ENCODE measurements around the gene DIO1. TPM values are rescaled to one million over a fixed set of nuclear protein-coding genes. Genes with fewer than 3 reads are reported as not detected.

DIO1 gene
- total RNA-seq, 1 donor from 2014 or later = not detected

DNA sequence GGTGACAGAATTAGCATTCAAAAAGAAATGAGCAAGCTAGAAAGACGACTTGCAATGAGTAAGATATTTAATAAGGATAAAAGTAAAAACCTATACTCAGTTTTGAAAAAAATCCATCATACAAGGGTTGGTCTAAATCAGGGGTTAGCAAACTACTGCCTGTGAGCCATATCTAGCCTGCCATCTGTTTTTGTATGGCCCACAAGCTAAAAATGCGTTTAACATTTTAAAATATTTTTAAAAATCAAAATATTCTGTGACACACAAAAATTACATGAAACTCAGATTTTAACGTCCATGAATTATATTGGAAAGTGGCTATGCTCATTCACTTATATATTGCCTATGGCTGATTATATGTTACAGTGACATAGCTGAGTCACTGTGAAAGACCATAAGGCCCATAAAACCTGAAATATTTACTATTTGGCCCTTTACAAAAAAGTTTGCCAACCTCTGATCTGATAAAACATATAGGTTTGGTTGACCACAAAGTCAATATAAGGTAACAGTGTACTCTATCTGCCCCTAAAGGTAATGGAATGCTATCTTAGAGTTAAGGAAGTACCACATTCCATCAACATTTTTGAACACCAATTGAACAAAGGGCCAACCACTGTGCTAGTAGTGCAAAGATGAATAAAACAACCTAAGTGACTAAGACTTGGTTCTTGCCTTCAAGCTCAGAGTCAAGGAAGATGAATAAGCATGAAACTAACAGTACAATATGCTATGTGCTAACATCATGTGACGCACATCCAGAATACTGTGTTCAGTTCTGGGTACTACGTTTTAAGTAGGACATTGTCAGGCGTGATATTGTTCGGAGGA lies 48.4 kb downstream of the DIO1 start:
- no peak for DNase-seq (ENCODE audit: low read depth)

DNA sequence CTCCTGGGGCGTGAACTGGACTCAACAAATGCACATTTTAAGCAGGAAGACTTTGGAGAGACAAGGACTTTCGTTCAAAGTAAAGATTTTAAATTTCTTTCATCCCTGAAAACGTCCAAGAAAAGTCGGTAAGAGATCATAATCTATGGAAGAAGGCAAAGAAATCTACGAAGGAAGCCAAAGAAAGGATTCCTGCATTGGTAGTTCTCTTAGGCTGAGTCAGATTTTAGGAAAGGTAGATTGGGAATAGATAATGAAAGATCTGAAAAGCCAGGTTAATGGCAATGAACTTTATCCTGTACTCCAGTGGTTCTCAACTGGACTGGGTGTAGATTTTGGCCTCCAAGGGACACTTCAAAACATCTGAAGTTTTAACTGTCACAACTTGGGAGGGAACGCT lies 49.1 kb downstream of the DIO1 start:
- DNase-seq (ENCODE audit: low read depth) = no peak

DNA sequence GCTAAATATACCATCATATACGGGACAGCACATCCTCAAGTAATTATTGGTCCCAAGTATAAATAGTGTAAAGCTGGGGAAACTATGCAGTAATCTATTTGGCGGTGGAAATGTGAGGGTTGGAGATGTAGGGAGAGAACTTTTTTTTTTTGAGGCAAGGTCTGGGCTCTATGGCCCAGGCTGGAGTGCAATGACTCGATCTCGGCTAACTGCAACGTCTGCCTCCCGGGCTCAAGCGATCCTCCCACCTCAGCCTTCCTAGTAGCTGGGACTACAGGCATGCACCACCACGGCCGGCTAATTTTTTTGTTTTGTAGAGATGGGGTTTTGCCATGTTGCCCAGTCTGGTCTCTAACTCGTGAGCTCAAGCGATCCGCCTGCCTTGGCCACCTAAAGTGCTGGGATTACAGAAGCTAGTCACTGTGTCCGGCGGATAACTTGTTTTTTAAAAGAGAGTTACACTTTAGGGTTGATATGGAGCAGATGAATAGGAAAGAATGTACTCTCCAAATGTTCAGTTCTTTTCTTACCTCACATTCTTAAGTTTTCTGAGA lies 49.6 kb downstream of the DIO1 start:
- DNase-seq (ENCODE audit: low read depth) = no peak

DNA sequence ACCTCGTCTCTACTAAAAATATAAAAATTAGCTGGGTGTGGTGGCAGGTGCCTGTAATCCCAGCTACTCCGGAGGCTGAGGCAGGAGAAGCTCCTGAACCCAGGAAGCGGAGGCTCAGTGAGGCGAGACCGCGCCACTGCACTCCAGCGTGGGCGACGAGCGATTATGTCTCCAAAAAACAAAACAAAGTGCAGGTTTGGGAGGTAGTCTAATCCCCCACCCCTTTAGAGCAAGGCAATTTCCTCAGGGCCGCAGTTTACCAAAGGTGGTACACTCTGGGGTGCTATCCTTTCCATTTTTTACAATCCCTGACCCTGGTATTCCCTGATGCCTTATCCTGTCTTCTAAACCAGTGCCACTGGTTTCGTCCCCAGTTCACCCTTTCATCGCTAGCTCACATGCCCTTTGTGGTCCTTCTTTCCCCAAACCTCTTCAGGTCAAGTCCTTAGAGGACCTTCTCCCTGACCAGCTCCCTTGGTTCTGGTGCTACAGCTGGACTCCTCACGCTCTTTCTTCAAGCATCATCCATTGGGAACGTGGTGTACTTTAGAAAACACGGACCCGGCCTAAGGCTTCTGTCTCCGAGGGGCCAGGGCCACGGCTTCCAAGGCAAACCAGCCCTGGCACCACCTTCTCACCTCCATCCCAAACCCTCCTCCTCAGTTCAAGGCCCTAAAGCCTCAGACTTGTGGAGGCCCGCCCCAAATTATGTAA lies 50.6 kb downstream of the DIO1 start:
- no peak for DNase-seq (ENCODE audit: low read depth)

DNA sequence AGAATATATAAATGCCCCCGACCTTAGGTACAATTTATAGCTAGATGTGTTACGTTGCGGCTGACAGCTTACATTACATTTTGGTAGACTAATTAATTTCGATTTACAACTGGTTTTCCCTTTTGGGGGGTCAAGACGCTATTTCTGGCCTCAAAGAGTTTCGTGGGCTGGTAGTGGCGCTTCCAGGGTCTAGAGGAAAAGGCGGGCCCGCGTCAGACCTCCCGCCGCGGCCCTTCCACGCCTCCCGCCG lies 51.1 kb downstream of the DIO1 start:
- no peak for DNase-seq (ENCODE audit: low read depth)

DNA sequence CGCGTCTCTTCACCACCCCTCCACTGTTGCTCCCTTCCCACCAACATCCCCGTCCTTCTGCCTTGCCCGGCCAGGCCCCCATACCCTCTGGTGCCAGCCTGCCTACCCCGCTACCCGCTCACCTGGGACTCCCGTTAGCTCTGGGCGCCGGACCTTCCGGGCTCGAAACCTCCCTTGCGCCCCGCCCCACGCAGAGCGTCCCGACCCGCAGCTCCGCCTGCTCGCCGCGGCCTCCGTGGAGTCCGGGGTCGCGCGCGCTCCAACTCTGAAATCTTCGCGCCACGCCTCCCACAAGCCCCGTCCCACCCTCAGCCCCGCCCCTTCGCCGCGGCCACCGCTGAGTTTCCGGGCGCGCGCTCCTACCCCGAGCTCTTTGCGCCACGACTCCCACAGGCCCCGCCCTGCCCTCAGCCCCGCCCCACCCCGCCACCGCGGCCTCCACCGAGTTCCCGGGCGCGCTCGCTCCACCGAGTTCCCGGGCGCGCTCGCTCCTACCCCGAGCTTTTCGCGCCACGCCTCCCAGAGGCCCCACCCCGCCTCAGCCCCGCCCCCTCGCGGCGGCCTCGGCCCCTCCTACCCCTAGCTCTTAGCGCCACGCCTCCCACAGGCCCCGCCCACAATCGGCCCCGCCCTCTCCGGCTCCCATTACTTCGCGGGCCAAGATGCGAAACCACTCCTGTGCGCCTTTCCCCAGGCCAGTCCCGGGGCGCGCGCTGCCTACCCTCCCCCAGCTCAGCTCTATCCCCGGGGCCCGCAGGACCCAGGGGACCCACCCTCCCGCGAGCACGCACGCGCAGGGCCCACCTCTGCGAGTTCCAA lies 51.7 kb downstream of the DIO1 start, which contains the start of gene IFT25:
Gene IFT25, minus strand, starts transcription at position 267 of the 819 bp plus-strand sequence. CDS start 5,617 bp downstream, outside the sequence.
- peak; percentile 67 for DNase-seq (ENCODE audit: low read depth)

DNA sequence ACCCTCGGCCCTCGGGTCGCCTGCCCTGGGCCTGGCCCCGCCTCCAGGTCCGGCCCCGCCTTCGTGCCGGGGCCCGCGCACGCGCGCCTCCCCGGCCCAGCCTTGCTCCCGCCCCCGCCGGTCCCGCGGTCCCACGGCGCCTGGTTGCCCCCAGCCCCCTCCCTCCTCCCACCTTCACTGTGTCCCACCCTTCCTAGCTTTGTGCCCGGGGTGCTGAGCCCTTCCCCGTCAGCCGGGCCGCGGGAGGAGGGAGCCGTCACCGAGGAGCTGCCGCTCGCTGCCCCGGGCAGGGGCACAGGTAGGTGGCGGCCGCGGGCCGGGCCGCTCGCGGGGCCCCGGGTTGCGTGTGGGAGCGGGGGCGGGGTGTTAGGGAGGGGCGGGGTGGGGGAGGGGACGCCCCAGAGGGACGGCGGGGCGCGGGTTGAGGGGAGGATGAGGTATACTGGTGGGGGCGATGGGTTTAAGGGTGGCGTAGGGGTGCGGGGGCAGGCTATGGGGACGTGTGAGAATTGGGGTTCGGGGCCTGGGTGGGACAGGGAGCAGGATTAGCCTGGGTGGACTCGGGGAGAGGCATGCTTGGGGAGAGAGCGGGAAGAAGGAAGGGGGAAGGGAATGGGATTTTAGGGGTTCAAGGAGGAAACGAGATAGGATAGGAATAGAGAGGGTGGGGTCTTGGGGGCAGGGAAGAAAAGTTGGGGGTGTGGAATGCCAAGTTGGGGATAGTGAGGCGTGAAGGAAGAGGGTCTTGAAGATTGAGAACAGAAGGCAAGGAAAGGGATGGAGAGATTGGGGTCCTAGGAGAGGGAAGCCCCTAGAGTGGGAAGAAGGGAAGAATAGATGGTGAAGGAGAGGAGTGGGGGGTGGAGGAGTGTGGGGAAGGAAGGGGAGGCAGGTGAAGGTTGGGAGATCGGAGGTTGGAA lies 52.5 kb downstream of the DIO1 start, which contains the start of gene LRRC42:
Gene LRRC42, plus strand, starts transcription at position 99 of the 920 bp plus-strand sequence. CDS start 5,650 bp downstream, outside the sequence.
- DNase-seq (ENCODE audit: low read depth) = no peak

DNA sequence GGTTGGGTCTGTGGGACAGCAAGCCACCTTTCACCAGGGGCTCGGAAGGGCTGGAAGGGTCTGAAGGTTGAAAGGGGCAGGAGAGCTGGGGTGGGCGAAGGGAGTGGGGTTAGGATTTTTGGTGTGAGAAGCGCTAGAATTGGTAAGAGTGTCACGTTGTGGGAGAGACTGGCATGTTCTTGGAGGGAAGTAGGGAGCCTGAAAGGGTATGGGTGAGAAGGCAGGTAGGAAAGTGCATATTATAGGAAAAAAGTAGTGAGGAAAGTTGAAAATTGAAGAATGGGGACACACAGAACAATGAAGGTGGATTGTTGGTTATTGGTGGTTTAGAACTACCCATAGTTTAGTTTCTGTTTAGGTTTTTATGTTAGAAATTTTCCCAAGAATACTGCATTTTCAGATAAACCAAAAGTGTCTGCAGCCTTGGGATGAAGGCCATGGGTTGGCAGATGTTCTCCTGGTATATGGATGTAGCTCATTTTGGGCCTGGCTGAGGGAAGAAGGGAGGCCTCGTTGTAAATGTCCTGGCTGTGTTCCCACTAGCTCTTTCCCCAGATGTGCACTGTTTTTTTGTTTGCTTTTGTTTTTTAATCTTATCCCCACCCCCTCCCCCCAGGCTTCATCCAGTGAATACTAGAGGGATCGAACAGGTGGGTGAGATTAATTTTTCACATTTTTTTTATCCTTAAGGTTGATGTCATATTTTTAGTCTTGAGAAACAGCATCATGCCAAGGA lies 53.4 kb downstream of the DIO1 start:
- DNase-seq (ENCODE audit: low read depth) = no peak

DNA sequence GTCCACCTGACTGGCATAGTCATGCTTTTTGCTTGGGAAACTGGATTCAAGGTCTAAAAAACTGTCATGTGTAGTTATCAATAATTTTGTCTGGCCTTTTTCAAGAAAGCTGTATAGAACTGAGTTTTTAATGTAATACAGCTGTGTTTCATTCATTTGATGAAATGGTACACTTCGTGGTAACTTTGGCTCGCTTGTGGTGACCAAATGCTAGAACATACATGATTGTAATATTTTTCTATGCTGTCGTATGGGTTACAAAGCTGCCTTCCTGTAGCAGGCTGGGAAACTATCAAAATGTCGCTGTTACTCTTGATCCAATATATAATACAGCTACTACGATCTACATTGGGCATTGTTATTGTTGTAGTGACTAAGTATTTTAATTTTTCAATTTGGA lies 54.3 kb downstream of the DIO1 start:
- DNase-seq (ENCODE audit: low read depth) = no peak

DNA sequence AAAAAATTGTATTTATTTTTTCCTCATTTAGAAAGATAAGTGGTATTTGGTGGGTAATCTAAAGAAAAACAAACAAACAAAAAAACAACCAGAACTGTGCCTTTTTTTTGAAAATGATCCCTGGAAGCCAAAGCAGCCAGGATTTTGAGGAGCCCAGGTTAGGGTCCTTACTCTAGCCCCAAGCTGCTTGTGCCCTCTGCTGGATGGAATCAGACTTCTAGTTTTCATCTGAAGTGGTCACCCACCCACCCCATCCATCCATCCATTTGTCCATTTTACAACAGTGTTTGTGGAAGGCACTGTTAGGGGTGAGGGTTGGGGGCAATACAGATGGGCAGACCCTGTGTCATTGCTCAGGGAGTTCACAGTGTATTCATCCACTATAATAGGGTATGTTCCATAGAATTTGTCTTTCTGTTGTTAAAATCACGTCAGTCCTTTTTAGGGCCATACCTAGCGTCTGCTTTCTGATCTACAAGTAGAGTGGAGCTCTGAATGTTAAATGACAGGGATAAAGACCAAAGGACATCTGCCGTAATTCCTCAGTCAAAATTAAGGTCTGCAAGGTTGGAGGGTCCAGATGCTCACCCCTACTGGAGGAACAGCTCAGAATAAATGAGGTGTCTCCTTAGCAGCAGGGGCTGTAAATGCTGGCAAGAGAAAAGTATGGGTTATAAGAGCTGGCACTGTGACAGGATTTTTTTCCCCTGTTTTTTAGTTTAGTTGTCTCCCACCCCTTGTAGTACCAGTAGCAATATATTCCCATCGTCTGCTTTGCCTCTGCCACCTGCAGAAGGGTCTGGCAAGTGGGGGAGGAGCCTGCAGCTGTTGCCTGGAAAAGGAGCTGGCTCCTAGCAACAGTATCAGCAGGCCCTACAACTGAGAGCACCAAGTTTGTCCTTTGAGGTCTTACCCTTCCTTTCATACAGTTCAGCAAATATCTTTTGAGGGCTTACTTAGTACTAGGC lies 55.3 kb downstream of the DIO1 start:
- peak; percentile 51 for DNase-seq (ENCODE audit: low read depth)

DNA sequence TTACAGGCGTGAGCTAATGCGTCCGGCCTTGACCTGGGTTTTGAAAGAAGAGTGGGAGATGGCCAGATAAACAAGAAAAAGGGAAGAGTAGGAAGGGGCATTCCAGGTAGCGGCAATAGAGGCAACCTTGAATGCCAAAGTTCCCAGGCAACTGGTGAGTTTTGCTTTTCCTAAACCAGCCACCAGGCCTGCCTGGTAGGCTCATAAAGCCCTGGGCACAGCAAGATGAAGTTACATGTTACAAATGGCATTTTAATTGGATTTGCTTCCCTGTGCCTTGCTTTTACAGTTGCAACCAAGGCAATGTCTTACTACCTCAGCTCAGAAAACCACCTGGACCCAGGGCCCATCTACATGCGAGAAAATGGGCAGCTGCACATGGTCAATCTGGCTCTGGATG lies 57.7 kb downstream of the DIO1 start:
- no peak for DNase-seq (ENCODE audit: low read depth)

DNA sequence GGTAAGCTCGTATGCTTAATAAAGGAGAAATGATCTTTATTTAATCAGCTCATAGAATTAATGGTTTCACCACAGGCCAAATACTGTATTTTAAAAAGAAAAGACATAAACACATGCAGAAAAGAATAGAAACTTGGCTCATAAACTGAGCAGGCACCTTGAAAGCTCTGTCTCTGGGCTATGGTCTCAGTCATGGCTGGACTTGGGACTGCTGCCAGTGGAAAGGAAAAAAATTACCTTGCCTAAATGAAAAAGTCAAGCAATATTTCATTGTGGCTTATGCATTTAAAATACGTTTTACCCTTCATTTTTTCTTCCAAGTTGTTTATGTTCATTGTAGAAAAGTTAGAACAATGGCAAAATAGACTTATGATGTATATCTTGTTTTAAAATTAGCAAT lies 60.1 kb downstream of the DIO1 start:
- DNase-seq (ENCODE audit: low read depth) = no peak

DNA sequence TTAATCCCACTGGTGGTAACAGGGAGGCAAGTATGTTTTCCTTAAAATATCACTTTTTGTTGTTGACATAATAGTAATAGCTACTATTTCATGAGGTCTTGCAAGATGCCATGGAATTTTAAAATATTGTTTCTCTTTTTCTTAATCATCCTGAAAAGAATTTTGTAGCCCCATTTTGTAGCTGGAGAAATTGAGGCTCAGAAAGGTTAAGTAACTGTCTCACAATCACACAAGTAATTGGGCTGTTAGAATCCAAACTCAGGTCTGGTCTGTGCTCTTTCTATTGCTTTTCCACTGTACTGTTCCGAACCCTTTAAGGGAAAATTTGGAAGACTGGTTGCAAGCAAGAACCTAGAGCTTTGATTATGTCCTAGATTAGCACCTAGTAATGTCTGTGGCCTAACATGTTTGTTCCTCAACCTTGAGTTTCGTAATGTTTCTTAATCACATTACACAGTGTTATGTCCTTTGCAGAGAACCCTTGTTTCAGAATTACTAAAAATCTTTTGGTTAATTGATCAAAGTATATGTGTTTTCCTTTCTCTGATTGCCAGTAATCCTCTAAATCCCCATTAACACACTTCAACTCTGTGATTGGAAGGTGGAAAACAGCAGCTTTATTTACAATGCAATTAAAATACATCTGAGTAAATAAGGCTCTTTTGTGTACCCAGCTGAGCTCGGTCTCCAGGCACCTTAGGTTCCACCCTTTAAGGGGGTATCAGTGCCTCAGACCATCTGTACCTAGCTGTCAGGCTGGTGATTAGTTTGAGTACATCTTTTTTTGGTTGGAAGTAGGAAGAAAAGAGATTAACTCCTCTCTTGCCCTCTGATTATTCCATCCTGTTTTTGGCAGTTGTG lies 62.6 kb downstream of the DIO1 start:
- DNase-seq (ENCODE audit: low read depth) = peak; percentile 62

DNA sequence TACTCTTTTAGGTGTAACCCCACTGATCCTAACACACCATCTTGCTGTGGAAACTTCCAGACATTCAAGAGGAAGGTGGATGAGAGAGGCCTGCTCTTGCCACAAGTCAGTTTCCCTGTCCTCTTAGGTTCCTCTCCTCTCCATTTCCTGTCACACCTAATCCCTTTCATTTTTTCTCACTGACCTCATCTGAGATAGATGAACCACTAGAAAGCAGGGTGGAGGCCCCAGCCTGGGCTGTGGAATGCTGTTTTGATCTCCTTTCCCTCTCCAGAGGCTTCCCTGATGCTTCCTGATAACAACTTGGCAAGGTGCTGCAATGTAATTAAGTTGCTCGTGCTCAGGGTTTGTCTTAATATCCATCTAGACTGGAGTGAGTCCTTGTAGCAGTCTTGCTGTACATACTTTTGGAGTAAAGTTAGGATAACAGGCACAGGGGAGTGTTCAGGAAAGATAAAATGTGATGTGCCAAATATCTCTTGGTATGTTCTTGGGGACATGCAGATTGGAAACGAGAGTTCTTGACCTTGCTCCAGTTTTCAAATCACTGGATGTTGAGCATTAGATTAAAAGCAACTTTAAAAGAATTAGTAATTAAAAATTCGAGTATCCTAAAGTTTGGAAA lies 63.3 kb downstream of the DIO1 start:
- DNase-seq (ENCODE audit: low read depth) = peak; percentile 58

DNA sequence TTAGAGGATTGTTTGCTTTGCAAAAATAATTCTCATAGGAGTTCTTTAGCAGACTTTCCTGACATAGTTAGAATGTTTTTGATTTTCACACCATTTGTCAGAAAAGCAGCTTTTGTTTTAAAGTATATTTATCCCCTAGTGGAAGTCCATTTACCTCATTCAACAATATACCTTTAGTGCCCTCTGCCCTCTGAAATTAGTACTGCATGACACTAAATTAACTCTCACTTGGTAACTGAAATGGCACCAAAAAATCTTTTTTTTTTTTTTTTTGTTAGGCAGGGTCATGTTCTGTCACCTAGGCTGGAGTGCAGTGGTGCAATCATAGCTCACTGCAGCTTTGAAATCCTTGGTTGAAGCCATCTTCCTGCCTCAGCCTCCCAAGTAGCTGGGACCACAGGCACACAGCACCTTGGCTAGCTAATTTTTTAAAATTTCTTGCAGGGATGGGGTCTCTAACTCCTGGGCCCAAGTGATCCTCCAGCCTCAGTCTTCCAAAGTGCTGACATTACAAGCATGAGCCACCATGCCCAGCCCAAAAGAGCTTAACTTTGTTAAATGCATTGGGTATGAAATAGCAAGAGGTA lies 65.8 kb downstream of the DIO1 start:
- peak; percentile 39 for DNase-seq (ENCODE audit: low read depth)

Data from renal cortical epithelial cell (primary cell).